HL-60 (cell line): ENCODE data around the gene ATF6.

ENCODE experiments used
- DNase-seq, 2 experiments: peaks; one replicate each; pipeline ENCODE4 v3.0.0-alpha.2; 2010 to 2020; ENCODE audit warnings: low read depth in 1 of 2, low spot score in 1 of 2
- H3K27ac ChIP-seq: fragments of 250-450 bp; sonication (Bioruptor Pico); replicated peaks from 2 replicates; pipeline ENCODE4 v1.5.1; 2020; ENCODE audit warnings: mild to moderate bottlenecking, moderate library complexity
- H3K27me3 ChIP-seq: fragments of 250-450 bp; sonication (Bioruptor Pico); 2 replicates; pipeline ENCODE4 v1.5.1; 2021; ENCODE audit warnings: mild to moderate bottlenecking, moderate library complexity; ENCODE audit not compliant: insufficient read depth, poor library complexity, severe bottlenecking
- H3K4me3 ChIP-seq: replicated peaks from 2 replicates; pipeline ENCODE4 v1.5.1; 2011; ENCODE audit warnings: mild to moderate bottlenecking, control low read depth, low read length; ENCODE audit not compliant: insufficient read depth
- GABPA ChIP-seq: IDR thresholded peaks from 2 replicates; pipeline ENCODE4 v1.6.1; 2012; ENCODE audit warnings: low read depth
- POLR2AphosphoS5 ChIP-seq: IDR thresholded peaks from 2 replicates; pipeline ENCODE4 v1.6.1; 2012; ENCODE audit warnings: low read depth
- SPI1 ChIP-seq: IDR thresholded peaks from 2 replicates; pipeline ENCODE4 v1.6.1; 2012; ENCODE audit warnings: low read depth, mild to moderate bottlenecking, borderline replicate concordance
- TF ChIP-seq, protein P1 (sequence below): IDR thresholded peaks from 2 replicates; pipeline ENCODE4 v1.6.1; 2012; ENCODE audit warnings: low read depth; ENCODE audit not compliant: insufficient replicate concordance
- TF ChIP-seq, protein P2 (sequence below): IDR thresholded peaks from one replicate; pipeline ENCODE4 v1.5.1; 2011; ENCODE audit warnings: low read length, control low read depth, inconsistent platforms; ENCODE audit not compliant: insufficient read depth

Gene ATF6

DNA sequence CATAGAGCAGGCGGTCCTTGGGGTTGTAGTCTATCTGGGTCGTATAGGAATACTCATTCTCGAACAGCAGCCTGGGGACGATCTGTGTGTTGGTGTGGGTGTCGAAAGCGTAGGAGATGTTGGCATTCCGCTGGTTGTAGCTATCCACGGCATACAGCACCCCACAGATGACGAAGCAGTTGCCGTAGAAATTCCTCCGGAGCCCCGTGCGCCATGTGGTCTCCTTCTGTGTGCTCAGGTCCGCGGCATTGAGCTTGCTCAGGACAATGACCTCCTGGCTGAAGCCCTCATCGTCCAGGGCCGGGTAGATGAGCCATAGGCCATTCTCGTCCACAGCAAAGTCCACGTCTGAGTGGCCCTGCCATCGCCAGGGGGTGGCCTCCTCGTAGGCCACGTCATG, 217.6 kb downstream of the ATF6 start:
- H3K27me3 ChIP-seq = no peaks in the 10 kb centered on the region
- TF ChIP-seq, protein P1, sequence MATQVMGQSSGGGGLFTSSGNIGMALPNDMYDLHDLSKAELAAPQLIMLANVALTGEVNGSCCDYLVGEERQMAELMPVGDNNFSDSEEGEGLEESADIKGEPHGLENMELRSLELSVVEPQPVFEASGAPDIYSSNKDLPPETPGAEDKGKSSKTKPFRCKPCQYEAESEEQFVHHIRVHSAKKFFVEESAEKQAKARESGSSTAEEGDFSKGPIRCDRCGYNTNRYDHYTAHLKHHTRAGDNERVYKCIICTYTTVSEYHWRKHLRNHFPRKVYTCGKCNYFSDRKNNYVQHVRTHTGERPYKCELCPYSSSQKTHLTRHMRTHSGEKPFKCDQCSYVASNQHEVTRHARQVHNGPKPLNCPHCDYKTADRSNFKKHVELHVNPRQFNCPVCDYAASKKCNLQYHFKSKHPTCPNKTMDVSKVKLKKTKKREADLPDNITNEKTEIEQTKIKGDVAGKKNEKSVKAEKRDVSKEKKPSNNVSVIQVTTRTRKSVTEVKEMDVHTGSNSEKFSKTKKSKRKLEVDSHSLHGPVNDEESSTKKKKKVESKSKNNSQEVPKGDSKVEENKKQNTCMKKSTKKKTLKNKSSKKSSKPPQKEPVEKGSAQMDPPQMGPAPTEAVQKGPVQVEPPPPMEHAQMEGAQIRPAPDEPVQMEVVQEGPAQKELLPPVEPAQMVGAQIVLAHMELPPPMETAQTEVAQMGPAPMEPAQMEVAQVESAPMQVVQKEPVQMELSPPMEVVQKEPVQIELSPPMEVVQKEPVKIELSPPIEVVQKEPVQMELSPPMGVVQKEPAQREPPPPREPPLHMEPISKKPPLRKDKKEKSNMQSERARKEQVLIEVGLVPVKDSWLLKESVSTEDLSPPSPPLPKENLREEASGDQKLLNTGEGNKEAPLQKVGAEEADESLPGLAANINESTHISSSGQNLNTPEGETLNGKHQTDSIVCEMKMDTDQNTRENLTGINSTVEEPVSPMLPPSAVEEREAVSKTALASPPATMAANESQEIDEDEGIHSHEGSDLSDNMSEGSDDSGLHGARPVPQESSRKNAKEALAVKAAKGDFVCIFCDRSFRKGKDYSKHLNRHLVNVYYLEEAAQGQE = no peak
- TF ChIP-seq SPI1 (no peak), POLR2AphosphoS5 (no peak)
- no peak overlapping the region for H3K27ac ChIP-seq
- no peak overlapping the region for H3K4me3 ChIP-seq
- DNase-seq = no peak

DNA sequence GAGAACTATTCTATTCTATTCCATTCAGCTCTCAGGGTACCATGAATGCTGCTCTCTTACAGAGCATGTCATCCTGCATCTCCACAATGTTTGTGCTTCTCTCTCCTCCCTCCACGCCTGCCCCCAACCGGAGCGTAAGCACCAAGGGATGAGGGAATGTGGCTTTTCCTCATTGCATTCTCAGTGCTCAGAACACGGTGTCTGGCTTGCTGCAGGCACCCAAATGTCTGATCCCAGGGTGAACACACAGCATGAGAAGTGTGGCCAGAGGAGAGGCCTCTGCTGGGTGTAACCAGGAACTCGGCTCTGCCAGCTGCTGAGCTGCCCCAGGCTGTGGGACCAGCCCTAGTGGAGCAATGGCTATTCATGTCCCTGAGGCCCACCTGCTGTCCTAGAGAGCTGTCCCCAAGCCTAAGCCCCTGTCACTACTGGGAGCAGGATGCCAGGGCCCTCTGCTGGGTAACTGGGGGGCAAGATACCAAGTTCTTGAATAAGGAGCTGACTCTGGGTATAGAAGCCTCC, 219.2 kb downstream of the ATF6 start:
- no peak for DNase-seq
- Histone ChIP-seq H3K27me3 (no peaks in the 10 kb centered on the region), H3K27ac (no peak overlapping the region), H3K4me3 (no peak overlapping the region)
- TF ChIP-seq GABPA (no peak), POLR2AphosphoS5 (no peak), SPI1 (no peak)
- TF ChIP-seq, protein P1 = no peak
- TF ChIP-seq, protein P2, sequence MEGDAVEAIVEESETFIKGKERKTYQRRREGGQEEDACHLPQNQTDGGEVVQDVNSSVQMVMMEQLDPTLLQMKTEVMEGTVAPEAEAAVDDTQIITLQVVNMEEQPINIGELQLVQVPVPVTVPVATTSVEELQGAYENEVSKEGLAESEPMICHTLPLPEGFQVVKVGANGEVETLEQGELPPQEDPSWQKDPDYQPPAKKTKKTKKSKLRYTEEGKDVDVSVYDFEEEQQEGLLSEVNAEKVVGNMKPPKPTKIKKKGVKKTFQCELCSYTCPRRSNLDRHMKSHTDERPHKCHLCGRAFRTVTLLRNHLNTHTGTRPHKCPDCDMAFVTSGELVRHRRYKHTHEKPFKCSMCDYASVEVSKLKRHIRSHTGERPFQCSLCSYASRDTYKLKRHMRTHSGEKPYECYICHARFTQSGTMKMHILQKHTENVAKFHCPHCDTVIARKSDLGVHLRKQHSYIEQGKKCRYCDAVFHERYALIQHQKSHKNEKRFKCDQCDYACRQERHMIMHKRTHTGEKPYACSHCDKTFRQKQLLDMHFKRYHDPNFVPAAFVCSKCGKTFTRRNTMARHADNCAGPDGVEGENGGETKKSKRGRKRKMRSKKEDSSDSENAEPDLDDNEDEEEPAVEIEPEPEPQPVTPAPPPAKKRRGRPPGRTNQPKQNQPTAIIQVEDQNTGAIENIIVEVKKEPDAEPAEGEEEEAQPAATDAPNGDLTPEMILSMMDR = no peak

DNA sequence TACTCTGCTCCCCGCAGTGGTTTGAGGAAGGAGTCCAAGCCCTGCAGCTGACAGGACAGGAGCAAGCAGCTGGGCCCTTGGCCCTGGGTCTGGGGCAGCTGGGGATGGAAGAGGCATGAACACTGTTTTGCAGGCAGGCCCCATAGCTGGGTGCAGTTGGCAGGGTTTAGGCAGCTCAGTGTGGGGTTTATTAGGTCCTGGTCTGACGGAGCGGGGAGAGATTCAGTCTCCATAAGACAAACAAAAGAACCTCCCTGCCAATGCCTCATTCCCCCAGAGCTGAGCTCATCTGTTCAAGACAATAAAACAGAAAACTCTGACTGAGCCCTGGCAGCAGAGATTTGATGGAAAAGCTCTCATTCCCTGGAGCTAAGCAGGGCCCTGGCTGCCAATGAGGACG, 220.2 kb downstream of the ATF6 start:
- Histone ChIP-seq H3K4me3 (no peak overlapping the region), H3K27ac (no peak overlapping the region), H3K27me3 (no peaks in the 10 kb centered on the region)
- no peak for DNase-seq
- TF ChIP-seq POLR2AphosphoS5 = no peak
- no peak for TF ChIP-seq GABPA
- no peak for TF ChIP-seq SPI1
- TF ChIP-seq, protein P2 = no peak
- TF ChIP-seq, protein P1 = no peak

DNA sequence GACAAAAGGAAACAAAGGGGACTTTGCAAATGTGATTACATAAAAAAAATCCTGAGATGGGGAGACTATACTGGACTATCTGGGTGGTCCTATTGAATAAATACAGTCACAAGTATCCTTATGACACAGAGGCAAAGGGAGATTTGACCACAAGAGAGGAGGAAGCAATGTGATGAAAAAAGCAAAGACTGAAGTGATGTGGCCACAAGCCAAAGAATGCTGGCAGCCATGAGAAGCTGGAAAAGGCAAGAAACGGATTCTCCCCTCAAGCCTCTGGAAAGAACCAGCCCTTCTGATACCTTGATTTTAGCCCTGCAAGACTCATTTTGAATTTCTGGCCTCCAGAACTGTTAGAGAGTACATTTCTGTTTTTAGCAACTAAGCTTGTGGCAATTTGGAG, 221.2 kb downstream of the ATF6 start:
- Histone ChIP-seq H3K4me3 (no peak overlapping the region), H3K27ac (no peak overlapping the region), H3K27me3 (no peaks in the 10 kb centered on the region)
- DNase-seq = no peak
- no peak for TF ChIP-seq SPI1
- no peak for TF ChIP-seq POLR2AphosphoS5
- no peak for TF ChIP-seq GABPA
- TF ChIP-seq, protein P1 = no peak
- TF ChIP-seq, protein P2 = no peak
